Right atrium auricular region (tissue), 2 donors: Measurements from ENCODE around the gene THSD4. TPM values are rescaled to one million over a fixed set of nuclear protein-coding genes. Genes with fewer than 3 reads are reported as not detected.
"Not testable (repeated sequence)": the region's sequence is repeated elsewhere in the genome, so short reads cannot be mapped to it uniquely, and the experiment has no call there.

Experiments used
- DNase-seq: peaks from one replicate; pipeline ENCODE4 v3.0.0-alpha.2; 2019; ENCODE audit warnings: low spot score
- H3K27ac ChIP-seq, 2 donors: fragments of 200-600 bp; sonication (generic); 1 replicate in 1 of 2; 2 replicates in 1 of 2; pipeline ENCODE4 v1.5.1; 2016 to 2019
- H3K27me3 ChIP-seq, 2 donors: fragments of 200-600 bp; sonication (generic); one replicate each; pipeline versions ENCODE4 v1.5.1 to v1.6.0; 2017 to 2019
- H3K36me3 ChIP-seq: fragments of 200-600 bp; sonication (generic); one replicate; pipeline ENCODE4 v1.5.1; 2016
- H3K4me1 ChIP-seq, 2 donors: fragments of 200-600 bp; sonication (generic); one replicate each; pipeline versions ENCODE4 v1.5.1 to v1.6.0; 2017 to 2019
- H3K4me3 ChIP-seq, 2 donors: fragments of 200-600 bp; sonication (generic); 1 replicate in 1 of 2; 2 replicates in 1 of 2; pipeline ENCODE4 v1.5.1; 2017 to 2019; ENCODE audit warnings: mild to moderate bottlenecking in 1 of 2, moderate library complexity in 1 of 2
- H3K9me3 ChIP-seq, 2 donors: fragments of 200-600 bp; sonication (generic); one replicate each; pipeline ENCODE4 v1.5.1; 2019
- CTCF ChIP-seq, 2 donors: fragments of 200-600 bp; sonication (generic); IDR thresholded peaks; one replicate each; pipeline ENCODE4 v1.5.1; 2019; ENCODE audit warnings: antibody characterized with exemption in 2 of 2
- total RNA-seq, 2 donors: library from RNA; depleted of rRNA; stranded (reverse); fragments of >200 nt; gene quantifications; one replicate each; pipeline ENCODE4 v1.1.0, GENCODE V29; 2016

Gene THSD4
- total RNA-seq, 2 donors from 2014 or later, result 41.2 to 85.3 TPM

DNA sequence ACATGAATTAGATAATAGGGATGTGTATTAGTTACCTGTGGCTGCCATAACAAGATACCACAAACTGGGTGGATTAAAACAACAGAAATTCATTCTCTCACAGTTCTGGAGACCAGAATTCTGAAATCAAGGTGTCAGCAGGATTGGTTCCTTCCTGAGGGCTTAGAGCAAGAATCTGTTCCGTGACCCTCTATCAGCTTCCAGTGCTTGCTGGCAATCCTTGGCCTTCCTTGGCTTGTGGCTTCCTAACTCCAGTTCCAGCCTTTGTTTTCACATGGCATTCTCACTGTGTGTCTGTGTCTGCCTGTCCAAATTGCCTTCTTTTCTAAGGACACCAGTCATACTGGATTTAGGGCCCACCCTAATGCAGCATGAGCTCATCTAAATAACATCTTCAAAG is 600.6 kb downstream of the THSD4 start:
- H3K4me1 ChIP-seq, result peaks cover 0 to 21% of the 10 kb centered on the region in 2 donors
- no peak for TF ChIP-seq CTCF (IDR thresholded peaks at IDR 0.05)
- no peaks in the 10 kb centered on the region for H3K9me3 ChIP-seq
- H3K4me3 ChIP-seq, result no peak overlapping the region
- H3K36me3 ChIP-seq, result no peaks in the 10 kb centered on the region
- H3K27ac ChIP-seq, result peak overlapping the region; percentile 27 to 55
- DNase-seq, result no peak
- H3K27me3 ChIP-seq, result no peaks in the 10 kb centered on the region

GRCh38 chr15:71716990-71717389 is 601.7 kb downstream of the THSD4 start:
- no peak for TF ChIP-seq CTCF (IDR thresholded peaks at IDR 0.05)
- Histone ChIP-seq H3K36me3 (no peaks in the 10 kb centered on the region), H3K4me1 (peaks cover 0 to 17% of the 10 kb centered on the region in 2 donors), H3K27ac (peak overlapping the region; percentile 27 to 55), H3K4me3 (no peak overlapping the region), H3K27me3 (no peaks in the 10 kb centered on the region), H3K9me3 (no peaks in the 10 kb centered on the region)
- DNase-seq, result no peak

DNA sequence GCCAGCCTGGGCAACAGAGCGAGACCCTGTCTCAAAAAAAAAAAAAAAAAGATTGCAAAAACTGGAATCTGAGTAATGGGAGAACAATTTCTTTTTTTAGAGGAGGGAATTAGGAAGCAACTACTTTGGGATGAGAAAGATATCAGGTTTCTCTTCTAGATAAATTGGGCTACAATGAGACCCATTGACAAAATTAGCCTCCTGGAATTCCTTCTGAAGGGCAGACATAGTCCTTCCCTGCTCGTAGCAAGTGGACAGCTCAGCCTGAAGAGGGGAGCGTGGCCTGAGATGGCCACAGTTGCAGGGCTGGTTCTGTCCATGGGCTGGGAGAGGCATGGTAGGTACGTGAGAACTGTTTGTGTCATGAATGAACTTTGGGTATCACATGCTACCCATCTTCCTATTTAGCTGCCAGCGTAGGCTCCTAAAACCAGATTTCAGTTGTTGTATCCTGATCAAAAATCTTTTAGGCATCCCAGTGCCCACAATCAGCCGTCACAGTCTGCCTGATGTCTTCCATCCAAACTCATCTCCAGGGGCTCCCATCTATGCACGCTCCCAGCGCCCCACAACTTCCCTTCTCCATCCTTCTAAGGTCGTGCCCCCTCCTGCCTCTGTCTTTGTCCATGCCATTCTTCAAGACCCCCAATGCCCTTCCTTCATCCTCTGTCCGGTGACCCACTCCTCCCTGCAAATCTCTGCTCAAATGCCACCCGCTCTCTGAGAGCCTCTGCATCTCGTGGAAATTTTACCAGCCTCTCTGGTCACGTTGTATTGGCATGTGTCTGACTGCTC is 603.0 kb downstream of the THSD4 start:
- no peak for DNase-seq
- H3K27ac ChIP-seq, result no peak overlapping the region
- no peaks in the 10 kb centered on the region for H3K9me3 ChIP-seq
- TF ChIP-seq CTCF (IDR thresholded peaks at IDR 0.05), result no peak
- no peaks in the 10 kb centered on the region for H3K27me3 ChIP-seq
- no peak overlapping the region for H3K4me3 ChIP-seq
- H3K36me3 ChIP-seq, result no peaks in the 10 kb centered on the region
- peaks cover 0 to 8% of the 10 kb centered on the region in 2 donors for H3K4me1 ChIP-seq

GRCh38 chr15:71723344-71723743 is 608.1 kb downstream of the THSD4 start:
- no peaks in the 10 kb centered on the region for H3K36me3 ChIP-seq
- no peak overlapping the region for H3K27ac ChIP-seq
- DNase-seq, result no peak
- H3K4me1 ChIP-seq, result no peaks in the 10 kb centered on the region
- no peaks in the 10 kb centered on the region for H3K27me3 ChIP-seq
- no peak overlapping the region for H3K4me3 ChIP-seq
- no peaks in the 10 kb centered on the region for H3K9me3 ChIP-seq
- TF ChIP-seq CTCF (IDR thresholded peaks at IDR 0.05), result no peak

DNA sequence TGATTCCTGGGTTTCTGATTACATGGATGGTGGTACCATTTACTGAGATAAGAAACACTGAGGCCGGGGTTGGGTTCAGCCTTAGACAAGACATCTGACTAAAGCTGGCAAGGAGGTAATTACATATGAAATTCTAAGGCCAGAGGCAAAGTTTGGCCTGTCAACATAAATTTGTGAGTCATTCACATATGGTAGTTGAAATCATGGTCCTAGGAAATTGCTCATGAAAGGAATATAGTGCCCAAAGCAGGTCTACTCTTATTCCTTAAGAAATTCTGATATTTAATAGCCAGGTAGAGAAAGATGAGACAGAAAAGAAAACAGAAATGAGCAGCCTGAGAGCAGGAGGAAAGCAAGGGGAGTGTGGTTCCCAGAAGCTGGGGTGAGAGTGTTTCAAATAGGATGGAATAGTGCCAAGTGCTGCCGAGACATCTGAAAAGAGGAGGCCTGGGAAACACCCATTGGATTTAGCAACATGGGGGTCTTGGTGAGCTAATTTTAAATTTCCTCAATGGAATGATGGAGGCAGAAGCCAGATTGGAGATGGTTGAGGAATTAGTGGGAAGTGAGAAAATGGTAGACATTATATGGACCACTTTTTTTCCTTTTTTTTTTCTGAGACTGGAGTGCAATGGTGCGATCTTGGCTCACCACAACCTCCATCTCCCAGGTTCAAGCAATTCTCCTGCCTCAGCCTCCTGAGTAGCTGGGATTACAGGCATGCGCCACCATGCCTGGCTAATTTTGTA is 610.1 kb downstream of the THSD4 start:
- H3K9me3 ChIP-seq, H3K36me3 ChIP-seq, H3K4me1 ChIP-seq, H3K27me3 ChIP-seq, H3K27ac ChIP-seq, H3K4me3 ChIP-seq, DNase-seq: not testable (repeated sequence)

DNA sequence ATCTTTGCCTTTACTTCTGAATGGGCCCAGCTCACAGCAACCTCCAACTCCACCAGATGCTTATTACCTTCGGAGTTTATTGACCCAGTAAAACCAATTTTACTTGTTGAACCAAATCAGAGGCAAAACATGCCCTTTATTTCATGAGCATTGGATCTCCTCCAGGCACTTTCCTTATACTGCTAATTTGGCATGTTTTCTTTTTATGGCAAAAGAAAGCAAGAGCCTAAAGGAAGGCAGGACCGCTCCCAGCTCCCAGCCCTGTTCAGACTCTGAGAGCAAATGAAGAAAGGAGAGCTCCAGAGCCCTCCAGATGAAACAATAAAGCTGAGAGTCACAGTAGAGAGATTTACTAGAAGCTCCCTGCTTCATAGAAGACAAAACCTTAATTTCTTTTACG is 613.6 kb downstream of the THSD4 start:
- no peak overlapping the region for H3K4me3 ChIP-seq
- no peaks in the 10 kb centered on the region for H3K9me3 ChIP-seq
- peaks cover 0 to 10% of the 10 kb centered on the region in 2 donors for H3K4me1 ChIP-seq
- no peak for TF ChIP-seq CTCF (IDR thresholded peaks at IDR 0.05)
- no peaks in the 10 kb centered on the region for H3K36me3 ChIP-seq
- DNase-seq, result no peak
- H3K27ac ChIP-seq, result peak overlapping the region in 1 of 2 donors; percentile 6
- H3K27me3 ChIP-seq, result no peaks in the 10 kb centered on the region
